COLO668 (cell line): Measurements from ENCODE around the gene MDM4.

Source experiments
- DNase-seq: peaks from one replicate; lab custom pipeline; 2025; ENCODE audit not compliant: unreplicated experiment; lab: John Stamatoyannopoulos, UW

MDM4 gene

DNA sequence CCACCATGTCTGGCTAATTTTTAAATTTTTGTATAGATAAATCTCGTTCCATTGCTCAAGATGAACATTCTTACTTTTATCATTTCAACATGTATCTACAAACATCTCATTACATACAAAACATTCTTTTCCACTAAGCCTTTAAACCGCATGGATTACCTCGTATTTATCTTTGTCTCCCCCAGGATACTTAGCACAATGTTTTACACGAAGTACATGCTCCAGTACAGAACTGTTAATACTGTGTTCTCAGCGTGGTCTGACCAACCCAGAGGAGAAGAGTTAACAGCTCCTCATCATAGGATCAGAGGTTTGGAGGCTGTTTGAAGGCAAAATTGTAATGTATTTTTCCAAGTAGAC, 29.0 kb upstream of the MDM4 start:
- DNase-seq: no peak

DNA sequence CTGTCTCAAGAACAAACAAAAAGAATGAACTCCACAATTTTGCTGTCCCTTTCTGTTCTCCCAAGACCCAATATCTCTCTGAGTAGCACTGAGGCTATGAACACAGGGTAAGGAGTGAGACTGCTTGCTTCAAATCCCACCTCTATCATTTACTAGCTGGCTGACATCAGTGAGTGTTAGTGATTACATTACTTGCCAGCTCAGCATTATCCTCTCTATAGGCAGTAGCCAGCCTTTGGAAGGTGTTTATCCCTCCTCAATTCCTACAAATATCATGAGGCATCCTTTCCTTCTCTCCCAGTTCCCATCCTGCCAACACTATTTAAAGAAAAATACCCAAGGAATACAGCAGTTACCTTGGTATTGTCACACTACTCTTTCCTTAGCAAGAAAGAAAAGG, 24.6 kb upstream of the MDM4 start:
- DNase-seq: no peak

DNA sequence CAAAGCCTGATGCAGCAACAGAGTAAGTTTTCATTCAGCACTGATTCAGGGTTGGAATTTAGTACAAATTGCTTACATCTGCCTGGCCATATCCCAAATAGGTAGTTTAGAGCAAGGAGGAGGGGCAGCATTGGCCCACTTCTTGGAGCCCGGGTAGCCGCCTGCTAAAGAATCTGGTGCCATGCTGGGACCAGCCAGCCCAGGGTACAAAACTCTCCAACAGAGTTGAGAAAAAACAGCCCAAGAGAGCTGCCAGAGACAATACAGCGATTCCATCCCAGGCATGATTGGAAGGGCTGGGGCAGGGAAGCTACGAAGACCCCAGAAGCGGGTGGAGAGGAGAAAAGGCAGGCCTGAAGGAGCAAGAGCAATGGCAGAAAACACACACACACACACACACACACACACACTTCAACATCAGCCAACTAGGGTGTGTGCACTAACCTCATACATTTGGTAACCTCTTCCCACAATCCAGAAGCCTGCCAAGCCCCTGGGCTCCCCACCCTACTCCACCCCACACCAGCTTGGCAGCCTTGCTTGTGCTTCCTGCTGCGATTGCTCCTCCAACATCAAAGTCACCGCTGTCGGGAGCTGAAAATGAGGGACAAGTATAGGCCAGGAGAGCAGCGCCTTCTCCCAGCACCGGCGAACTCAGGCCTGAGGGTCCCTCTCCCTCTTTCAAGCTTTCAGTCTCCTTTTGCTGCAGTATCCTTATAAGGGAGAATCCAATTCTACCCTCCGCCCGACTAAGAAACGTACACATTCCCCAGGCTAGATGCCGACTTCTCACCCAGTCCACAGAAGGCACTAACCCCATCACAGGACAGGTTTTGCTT, 22.8 kb upstream of the MDM4 start:
- DNase-seq: peak; percentile 50

DNA sequence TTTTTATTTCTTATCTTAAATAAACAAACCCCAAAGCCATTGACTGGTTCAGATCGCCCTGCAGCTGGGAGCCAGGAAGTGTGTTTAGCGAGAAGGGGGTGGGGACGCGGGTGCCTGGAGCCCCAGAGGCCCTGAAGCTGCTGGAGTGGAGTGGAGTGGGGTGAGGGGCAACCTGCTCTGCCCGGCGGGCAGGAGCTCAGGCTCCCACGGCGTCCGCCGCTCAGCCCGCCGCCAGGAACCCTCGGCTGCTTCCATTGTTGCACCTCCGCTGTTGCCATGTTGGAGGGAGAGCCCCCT, 22.3 kb upstream of the MDM4 start:
- peak; percentile 87 for DNase-seq

DNA sequence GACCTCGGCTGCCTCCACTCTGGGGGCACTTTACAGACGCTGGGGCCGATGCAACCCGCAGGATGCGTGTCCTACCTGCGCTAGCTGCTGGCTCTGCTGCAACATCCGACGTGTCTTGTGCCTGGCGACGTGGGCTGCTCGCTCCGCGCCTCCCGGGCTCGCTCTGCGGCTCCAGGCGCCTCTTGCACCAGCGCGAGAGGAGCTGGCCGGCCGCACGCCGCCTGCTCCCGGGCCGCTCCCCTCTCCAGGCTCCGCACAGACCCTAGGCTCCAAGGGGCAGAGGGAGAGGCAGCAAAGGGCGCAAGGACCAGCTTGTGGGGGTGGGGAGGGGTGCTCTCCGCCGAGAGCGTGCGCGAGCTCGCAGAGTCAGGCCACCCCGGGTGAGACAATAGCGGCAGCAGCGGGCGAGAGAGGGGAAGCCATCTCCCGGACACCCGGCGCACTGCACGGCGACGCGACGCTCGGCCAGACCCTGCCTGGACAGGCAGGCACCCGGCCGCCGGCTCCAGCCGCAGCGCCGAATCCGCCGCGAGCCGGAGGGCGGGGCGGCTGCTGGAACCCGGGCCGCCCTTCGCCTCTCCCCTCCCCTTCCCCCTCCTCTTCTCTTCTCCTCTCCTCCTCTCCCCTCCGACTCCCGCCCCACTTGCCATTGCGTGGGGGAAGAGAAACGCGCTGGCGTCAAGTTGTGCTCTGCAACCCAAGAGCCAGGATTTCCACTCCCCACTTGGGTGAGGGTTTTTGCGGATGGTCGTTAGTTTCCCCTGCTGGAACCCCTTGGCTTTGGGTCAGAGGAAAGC, 21.7 kb upstream of the MDM4 start, which contains the start of gene PIK3C2B:
Gene PIK3C2B (minus strand): TSS at position 525 of the 797 bp plus-strand sequence. CDS start 25,003 bp downstream, outside the sequence.
- peak; percentile 94 for DNase-seq

DNA sequence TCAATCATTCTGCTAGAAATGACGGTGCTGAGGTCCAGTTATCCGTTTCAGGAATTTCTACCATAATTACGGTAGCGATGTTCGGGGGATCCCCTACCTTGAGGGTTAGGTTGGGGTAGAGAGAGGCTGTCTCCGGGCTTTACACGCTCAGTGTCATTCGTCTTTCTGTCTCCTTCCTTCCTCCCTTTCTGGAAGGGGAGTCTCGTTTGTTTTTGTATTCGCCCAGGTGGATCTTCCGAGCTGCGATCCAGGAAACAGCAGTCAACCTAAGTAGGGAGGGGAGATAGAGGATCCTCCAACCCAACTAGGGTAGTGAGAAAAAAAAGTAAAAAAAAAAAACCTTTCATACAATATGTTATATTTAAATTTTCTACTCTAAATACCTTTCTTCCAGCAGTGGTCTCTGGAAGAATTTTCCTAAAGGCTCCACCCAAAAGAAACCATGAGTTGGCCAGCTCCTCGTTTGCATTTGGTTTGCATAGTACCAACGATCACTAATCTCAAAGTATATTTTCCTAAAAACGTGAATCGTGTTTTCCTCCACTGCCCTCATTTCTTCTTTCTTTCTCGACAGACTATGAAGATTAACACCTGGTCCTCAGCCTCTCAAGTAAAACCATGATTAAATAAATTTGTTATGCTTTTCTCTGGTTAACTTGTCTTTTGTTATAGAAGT, 21.0 kb upstream of the MDM4 start:
- DNase-seq: no peak

DNA sequence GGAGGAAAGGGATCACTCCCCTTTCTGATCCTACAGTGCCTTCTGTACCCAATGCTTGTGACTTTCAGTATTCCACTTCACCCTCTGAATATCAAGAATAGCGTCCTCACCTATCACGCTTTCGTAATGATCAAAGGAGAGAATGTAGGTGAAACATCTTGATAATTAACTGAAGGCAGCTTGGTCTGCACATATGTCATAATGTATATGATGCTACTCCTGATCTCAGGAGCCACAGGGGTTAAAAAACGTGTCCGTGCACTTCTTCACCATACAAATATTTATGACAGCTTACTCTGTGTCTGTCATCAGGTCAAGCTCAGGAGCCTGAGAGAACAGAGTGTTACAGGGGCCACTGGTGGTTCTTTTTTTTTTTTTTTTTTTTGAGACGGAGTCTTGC, 20.4 kb upstream of the MDM4 start:
- no peak for DNase-seq

DNA sequence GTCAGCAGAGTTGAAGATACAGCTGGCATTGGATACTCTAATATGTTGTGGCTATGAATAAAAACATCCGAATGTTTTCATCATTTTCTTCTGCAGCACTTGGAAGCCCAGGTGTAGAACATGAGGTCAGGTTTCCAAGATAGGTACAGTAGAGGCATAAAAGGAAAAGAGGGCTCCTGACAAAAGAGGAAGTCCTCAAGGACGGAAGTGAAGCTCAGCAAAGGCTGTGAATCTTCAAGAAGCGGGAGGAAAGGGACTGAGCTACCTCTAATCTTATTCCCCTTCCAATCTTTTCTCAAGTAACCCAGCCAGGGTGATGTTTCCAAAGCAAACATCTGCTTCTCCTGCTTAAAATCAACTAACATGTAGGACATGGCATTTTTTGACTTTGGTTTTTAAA, 17.2 kb upstream of the MDM4 start:
- no peak for DNase-seq

DNA sequence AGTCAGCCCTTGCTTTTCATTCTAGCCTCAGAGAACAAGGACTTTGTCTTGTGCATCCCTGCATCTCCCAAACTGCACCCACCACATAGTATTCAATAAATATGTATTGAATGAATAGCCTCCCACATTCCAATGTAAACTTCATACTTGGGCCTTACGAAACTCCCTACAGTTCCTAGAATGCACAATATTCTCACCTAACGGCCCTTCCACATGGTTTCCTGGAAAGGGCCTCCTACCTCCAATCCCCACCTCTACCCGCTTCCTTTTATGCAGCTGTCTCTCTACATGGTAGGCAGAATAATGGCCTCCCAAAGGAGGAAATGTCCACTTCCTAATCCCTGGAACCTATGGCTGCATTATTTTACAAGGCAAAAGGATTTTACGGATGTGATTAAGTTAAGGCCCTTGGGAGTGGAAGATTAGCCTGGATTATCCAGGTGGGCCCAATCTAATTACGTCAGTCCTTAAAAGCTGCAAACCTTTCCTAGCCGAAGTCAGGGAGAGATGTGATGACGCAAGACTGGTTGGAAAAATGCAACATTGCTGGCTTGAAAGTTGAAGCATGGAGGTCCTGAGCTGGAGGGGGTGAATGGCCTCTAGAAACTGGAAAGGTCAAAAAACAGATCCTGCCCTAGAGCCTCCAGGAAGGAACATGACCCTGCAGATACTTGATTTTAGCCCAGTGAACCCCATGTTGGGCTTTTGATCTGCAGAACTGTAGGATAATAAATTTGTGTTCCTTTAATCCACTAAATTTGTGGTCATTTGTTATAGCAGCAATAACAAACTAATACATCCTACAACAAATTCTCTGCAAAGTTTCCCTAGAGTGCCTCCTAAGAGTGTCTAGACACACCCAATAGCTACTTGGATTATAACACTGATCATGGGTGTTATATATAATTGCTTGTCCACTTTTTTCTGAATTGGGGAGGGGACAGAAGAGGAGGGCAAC, 16.4 kb upstream of the MDM4 start:
- no peak for DNase-seq

DNA sequence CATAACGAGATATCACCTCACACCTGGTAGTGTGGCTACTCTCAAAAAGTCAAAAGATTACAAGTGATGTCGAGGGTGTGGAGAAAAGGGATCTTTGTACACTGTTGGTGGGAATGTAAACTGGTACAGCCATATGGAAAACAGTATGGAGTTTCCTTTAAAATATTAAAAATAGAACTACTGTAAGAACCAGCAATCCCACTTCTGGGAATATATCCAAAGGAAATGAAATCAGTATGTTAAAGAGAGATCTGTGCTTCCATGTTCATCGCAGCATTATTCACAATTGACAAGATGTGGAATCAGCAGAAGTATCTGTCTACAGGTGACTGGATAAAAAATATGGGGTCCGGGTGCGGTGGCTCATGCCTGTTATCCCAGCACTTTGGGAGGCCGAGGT, 14.0 kb upstream of the MDM4 start:
- DNase-seq: no peak

DNA sequence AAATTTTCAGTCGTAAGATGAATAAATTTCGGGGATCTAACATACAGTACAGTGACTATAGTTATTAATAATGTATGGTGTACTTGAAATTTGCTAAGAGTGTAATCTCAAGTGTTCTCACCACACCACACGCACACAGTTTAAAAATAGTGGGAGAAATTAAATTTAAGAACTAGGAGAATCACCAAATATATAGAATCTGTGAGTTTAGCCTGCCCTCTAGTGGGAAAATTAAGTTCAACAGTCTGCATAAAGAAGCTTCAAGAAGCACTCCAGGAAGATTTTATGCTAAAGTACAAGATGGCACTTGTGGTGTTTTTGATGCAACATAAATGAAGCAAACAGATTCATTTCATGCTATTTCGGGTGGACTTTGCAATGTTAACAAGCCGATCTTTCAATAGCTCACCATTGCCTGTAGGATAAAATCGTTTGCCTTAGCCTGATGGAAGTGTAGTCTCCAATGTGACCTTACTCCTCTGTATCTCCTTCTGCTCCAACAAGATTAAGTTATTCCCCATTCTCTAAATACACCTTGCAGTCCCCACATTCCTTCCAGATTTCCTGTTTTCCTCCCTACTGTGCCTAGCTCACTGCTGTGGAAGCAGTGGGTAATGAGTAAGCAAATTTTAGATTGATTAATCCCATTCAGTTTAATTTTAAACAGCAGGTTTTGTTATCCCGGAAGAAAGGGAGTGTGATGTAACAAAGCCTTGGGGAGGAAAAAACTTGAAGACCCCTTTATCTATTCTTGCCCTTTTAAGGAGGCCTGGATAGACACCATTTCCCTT, 12.9 kb upstream of the MDM4 start:
- peak; percentile 37 for DNase-seq

DNA sequence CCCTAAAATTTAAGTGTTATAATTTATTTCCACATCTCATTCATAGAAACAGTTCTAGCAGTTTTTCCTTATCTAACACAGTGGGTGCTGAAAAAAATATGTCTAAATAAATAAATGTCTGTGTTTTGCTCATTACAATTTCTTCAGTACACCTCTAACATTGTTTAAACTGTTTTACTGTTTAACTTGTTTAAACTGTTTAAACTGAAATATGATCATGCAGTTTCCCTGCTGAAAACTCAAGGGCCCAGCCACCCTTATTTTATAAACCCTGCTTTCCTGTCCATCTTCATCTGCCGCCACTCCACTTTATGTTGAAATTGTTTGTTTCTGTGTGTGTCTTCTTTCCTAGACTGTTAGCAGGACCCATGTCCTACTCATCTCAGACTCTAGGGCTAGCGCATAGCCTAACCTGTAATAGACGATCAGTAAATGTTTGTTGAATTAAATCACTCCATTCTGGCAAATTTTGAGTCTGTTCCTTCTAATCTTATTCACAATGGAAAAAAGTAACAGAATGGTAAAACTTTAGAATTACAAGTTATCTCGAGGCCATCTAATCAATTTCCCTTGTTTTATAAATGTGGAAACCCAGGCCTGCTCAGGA, 12.2 kb upstream of the MDM4 start:
- DNase-seq: no peak

DNA sequence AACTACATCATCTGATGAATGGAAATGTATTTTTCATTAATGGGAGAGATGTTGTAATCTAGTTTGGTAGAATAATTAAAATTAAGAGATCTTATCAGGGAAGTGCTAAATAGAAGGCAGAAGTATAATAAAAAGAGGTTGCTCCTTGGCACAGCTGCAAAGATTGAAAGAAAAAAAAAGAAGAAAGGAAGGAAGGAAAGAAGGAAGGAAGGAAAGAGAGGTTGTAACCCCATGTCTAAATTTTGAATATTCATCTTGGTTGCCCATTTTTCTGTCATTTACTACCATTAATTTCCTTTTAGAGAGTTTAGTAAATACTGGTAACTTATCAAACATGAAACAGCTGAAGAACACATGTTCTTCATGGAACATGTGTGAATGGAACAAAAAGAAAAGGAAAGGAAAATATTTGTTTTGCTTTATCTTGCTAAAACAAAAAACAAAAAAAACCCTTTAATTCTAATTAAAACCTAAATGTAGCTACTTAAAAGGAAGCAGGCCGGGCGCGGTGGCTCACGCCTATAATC, 10.5 kb upstream of the MDM4 start:
- DNase-seq: no peak

DNA sequence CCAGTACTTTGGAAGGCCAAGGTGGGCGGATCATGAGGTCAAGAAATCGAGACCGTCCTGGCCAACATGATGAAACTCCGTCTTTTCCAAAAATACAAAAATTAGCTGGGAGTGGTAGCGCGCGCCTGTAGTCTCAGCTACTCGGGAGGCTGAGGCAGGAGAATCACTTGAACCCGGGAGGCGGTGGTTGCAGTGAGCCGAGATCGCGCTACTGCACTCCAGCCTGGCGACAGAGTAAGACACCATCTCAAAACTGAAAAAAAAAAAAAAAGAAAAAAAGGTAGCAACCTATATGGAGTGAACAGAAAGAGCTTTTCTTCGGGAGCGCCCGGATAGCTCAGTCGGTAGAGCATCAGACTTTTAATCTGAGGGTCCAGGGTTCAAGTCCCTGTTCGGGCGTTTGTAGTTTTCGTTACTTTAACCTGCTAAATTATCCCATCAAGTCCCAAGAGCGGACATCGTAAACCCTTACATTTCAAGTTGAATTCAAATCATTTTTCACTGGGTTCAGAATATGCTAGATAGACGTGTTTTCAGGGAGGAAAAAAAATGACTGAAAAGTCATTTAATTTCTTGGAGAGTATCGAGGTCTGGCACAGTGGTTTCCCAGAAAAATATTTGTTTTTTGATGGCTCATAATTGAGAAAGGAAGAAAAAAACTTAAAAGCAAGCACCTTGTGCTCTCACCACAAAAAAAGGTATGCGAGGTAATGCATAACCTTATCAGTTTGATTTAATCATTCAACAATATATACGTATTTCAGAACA, 9.8 kb upstream of the MDM4 start:
- DNase-seq: peak; percentile 75

DNA sequence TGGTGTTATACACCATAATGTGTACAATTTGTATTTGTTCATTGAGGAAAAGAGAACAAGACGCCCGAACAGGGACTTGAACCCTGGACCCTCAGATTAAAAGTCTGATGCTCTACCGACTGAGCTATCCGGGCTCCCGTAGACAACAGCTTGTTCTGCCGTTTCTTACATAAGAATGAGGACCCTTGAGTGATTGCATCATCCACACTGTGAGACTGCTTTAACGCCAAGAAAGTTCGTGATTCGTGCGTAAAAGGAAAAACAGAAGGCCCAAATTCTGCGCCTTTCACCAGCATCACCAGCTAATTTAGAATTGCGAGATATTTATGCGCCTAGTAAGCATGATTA, 9.3 kb upstream of the MDM4 start:
- peak; percentile 91 for DNase-seq

DNA sequence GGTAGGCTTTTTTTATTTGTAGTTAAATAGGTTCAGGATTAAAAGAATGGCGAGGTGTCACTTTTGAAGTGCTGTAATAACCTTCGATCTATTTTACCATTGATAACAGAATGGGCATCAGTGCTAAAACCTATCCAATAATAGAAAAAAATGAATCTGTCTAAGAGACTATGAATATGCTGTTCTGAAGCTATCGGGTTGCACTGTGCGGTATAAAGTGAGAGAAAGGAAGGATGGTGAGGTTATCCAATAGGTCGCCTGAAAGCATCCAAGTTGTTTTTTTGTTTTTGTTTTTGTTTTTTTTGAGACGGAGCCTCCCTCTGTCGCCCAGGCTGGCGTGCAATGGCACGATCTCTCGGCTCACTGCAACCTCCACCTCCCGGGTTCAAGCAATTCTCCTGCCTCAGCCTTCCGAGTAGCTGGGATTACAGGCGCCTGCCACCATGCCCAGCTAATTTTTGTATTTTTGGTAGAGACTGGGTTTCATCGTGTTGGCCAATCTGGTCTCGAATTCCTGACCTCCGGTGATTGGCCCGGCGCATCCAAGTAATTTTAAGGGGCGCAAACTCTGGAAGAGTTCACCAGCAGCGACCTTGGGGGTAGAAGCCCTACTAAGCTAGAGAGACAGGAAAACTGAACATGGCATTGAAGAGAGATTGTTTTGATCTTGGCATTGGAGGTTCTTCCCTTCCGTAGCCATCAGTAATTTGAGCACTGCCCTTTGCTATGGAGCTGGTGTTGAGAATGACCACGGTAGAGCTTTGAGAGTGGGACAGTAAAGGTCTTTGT, 8.7 kb upstream of the MDM4 start:
- DNase-seq: peak; percentile 57

DNA sequence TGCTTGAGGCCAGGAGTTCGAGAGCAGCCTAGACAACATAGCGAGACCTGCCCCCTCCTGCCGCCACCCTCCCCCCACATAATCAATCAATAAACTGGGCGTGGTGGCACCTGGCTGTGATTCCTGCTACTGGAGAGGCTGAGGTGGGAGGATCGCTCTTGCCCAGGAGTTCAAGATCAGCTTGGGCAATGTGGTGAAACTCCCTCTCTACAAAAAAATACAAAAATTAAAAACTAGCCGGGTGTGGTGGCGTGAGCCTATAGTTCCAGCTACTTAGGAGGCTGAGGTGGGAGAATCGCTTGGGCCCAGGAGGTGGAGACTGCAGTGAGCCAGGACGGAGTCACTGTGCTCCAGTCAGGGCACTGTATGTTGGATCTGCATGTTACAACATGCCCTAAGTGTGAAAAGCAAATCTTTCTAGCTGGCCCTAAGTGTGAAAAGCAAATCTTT, 7.0 kb upstream of the MDM4 start:
- DNase-seq: no peak

DNA sequence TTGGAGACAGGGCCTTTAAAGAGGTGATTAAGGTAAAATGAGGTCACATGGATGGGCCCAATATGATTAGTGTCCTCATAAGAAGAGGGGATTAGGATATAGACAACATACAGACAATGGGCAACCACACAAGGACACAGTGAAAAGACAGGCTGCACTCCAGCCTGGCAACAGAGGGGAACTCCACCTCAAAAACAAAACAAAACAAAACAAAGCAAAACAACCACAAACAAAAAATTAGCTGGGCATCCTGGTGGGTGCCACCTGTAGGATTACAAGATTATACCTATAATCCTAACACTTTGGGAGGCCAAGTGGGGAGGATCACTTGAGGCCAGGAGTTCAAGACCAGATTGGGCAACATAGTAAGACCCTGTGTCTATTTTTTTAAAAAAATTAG, 4.8 kb upstream of the MDM4 start:
- no peak for DNase-seq
